K562 (cell line): ENCODE data around the gene ANKRD23. TPM values are rescaled to one million over a fixed set of nuclear protein-coding genes. Genes with fewer than 3 reads are reported as not detected.

Experiments used
- CHD2 ChIP-seq: IDR thresholded peaks from 2 replicates; pipeline ENCODE4 v1.6.1; 2011; ENCODE audit warnings: low read depth, low read length
- DMBX1 ChIP-seq: fragments of 250-450 bp; sonication (Bioruptor Pico); IDR thresholded peaks from 2 replicates; pipeline ENCODE4 v1.8.0; 2022; ENCODE audit warnings: inconsistent platforms, mild to moderate bottlenecking, moderate library complexity, borderline replicate concordance
- ETS1 ChIP-seq: conservative IDR thresholded peaks from 2 replicates; pipeline ENCODE4 v1.6.1; 2011; ENCODE audit warnings: low read depth, mild to moderate bottlenecking, low read length; ENCODE audit not compliant: control insufficient read depth
- FOXA3 ChIP-seq, 2 experiments: fragments of 450-650 bp in 1 of 2; sonication (generic) in 1 of 2; formaldehyde crosslinking; IDR thresholded peaks in 1 of 2; conservative IDR thresholded peaks in 1 of 2; 2 replicates each; pipeline versions ENCODE4 v1.4.0 to v1.8.0; 2020 to 2022; ENCODE audit warnings: mild to moderate bottlenecking in 2 of 2, missing genetic modification reagents in 1 of 2
- FOXK2 ChIP-seq, 2 experiments: fragments of 450-650 bp; IDR thresholded peaks in 1 of 2; conservative IDR thresholded peaks in 1 of 2; 2 replicates each; pipeline ENCODE4 v1.6.1; 2016; ENCODE audit warnings: low read depth in 2 of 2, mild to moderate bottlenecking in 1 of 2
- FOXP1 ChIP-seq: sonication (generic); formaldehyde crosslinking; IDR thresholded peaks from 2 replicates; pipeline ENCODE4 v1.8.0; 2022; ENCODE audit warnings: mild to moderate bottlenecking, missing genetic modification reagents
- HCFC1 ChIP-seq: IDR thresholded peaks from 2 replicates; pipeline ENCODE4 v1.6.1; 2012; ENCODE audit warnings: low read depth, low read length, improper control_type of control experiment
- HNRNPH1 ChIP-seq: fragments of 200-400 bp; formaldehyde crosslinking; optimal IDR thresholded peaks from 2 replicates; pipeline ENCODE3; 2017; ENCODE audit warnings: low read depth, mild to moderate bottlenecking, low read length, moderate library complexity
- IFI16 ChIP-seq: fragments of 250-450 bp; sonication (Bioruptor Pico); IDR thresholded peaks from 2 replicates; pipeline ENCODE4 v2.1.2; 2022; ENCODE audit warnings: mild to moderate bottlenecking, inconsistent platforms
- IRF2 ChIP-seq: sonication (generic); formaldehyde crosslinking; IDR thresholded peaks from 2 replicates; pipeline ENCODE4 v1.8.1; 2022; ENCODE audit warnings: mild to moderate bottlenecking, missing genetic modification reagents
- JUND ChIP-seq, 2 experiments: IDR thresholded peaks; 2 replicates in 1 of 2; 3 replicates in 1 of 2; pipeline ENCODE4 v1.6.1; 2011; ENCODE audit warnings: borderline replicate concordance in 2 of 2, low read depth in 2 of 2, low read length in 2 of 2, improper control_type of control experiment in 1 of 2, missing biosample characterization in 1 of 2, missing genetic modification characterization in 1 of 2, missing genetic modification reagents in 1 of 2
- KDM2B ChIP-seq: fragments of 250-450 bp; sonication (Bioruptor Pico); IDR thresholded peaks from 2 replicates; pipeline ENCODE4 v1.8.0; 2021; ENCODE audit warnings: mild to moderate bottlenecking, moderate library complexity
- L3MBTL2 ChIP-seq: fragments of 450-650 bp; IDR thresholded peaks from 2 replicates; pipeline ENCODE4 v1.6.1; 2016; ENCODE audit warnings: mild to moderate bottlenecking, moderate library complexity
- NCOR1 ChIP-seq: fragments of 450-650 bp; IDR thresholded peaks from 2 replicates; pipeline ENCODE4 v1.6.1; 2016; ENCODE audit warnings: mild to moderate bottlenecking, moderate library complexity
- NFXL1 ChIP-seq: fragments of 450-650 bp; formaldehyde crosslinking; IDR thresholded peaks from 2 replicates; pipeline ENCODE4 v1.4.0; 2021; ENCODE audit warnings: mild to moderate bottlenecking
- NONO ChIP-seq, 2 experiments: fragments of 200-400 bp in 1 of 2; fragments of 450-650 bp in 1 of 2; formaldehyde crosslinking in 1 of 2; IDR thresholded peaks; 2 replicates each; pipeline ENCODE4 v1.6.1; 2017; ENCODE audit warnings: low read depth in 2 of 2, mild to moderate bottlenecking in 2 of 2, moderate library complexity in 2 of 2, low read length in 1 of 2
- PCBP1 ChIP-seq: fragments of 200-400 bp; formaldehyde crosslinking; IDR thresholded peaks from 2 replicates; pipeline ENCODE4 v1.6.1; 2018; ENCODE audit warnings: mild to moderate bottlenecking, low read depth, low read length; ENCODE audit not compliant: poor library complexity, severe bottlenecking
- PML ChIP-seq: IDR thresholded peaks from 2 replicates; pipeline ENCODE4 v1.6.1; 2012; ENCODE audit warnings: low read length, inconsistent platforms
- POLR2B ChIP-seq: fragments of 450-650 bp; IDR thresholded peaks from 2 replicates; pipeline ENCODE4 v1.6.1; 2018; ENCODE audit warnings: low read depth; ENCODE audit not compliant: partially characterized antibody
- RBM25 ChIP-seq: fragments of 200-400 bp; formaldehyde crosslinking; IDR thresholded peaks from 2 replicates; pipeline ENCODE4 v1.6.1; 2018; ENCODE audit warnings: low read length, low read depth, moderate library complexity; ENCODE audit not compliant: severe bottlenecking
- RHOXF2B ChIP-seq: fragments of 250-450 bp; sonication (Bioruptor Pico); conservative IDR thresholded peaks from 2 replicates; pipeline ENCODE4 v1.5.1; 2021
- SMARCC2 ChIP-seq: fragments of 450-650 bp; IDR thresholded peaks from 2 replicates; pipeline ENCODE4 v1.6.1; 2017; ENCODE audit warnings: antibody characterized with exemption, moderate library complexity, mild to moderate bottlenecking, low read depth
- SOX6 ChIP-seq: fragments of 450-650 bp; IDR thresholded peaks from 2 replicates; pipeline ENCODE4 v1.6.1; 2014; ENCODE audit warnings: mild to moderate bottlenecking
- SP2 ChIP-seq: IDR thresholded peaks from 2 replicates; pipeline ENCODE4 v1.6.1; 2011; ENCODE audit warnings: mild to moderate bottlenecking, low read depth, low read length, moderate library complexity; ENCODE audit not compliant: poor library complexity, severe bottlenecking; ENCODE audit errors: extremely low read depth
- SUPT5H ChIP-seq: fragments of 450-650 bp; IDR thresholded peaks from 2 replicates; pipeline ENCODE4 v1.6.1; 2016
- ZNF24 ChIP-seq: fragments of 450-650 bp; IDR thresholded peaks from 2 replicates; pipeline ENCODE4 v1.6.1; 2016
- ZSCAN32 ChIP-seq: fragments of 450-650 bp; formaldehyde crosslinking; IDR thresholded peaks from 2 replicates; pipeline ENCODE4 v1.4.0; 2020; ENCODE audit warnings: mild to moderate bottlenecking, moderate library complexity
- polyA plus RNA-seq, 8 experiments: library from polyadenylated mRNA; depleted of rRNA in 4 of 8; stranded (reverse) in 5 of 8; unstranded in 3 of 8; fragments of >200 nt; fragmentation: Nextera tagmentation in 2 of 8; fragmentation: Illumina TruSeq in 1 of 8; extraction: Ambion mirVana in 2 of 8; extraction: Trizol in 1 of 8; gene quantifications; 2 replicates each; pipeline versions ENCODE4 v1.2.1 to v1.2.3, GENCODE V29; 2011 to 2014; ENCODE audit warnings: inconsistent platforms in 1 of 8, missing spikeins in 1 of 8
- total RNA-seq, 7 experiments: library from RNA; depleted of rRNA in 6 of 7; stranded (reverse); fragments of >200 nt in 6 of 7; fragmentation: Illumina TruSeq in 2 of 7; extraction: Trizol in 2 of 7; gene quantifications; 2 replicates each; pipeline versions ENCODE4 v1.2.1 to v1.2.3, GENCODE V29; 2011 to 2021; ENCODE audit warnings: low replicate concordance in 1 of 7
- TF ChIP-seq, protein P1 (sequence below): sonication (generic); formaldehyde crosslinking; IDR thresholded peaks from 2 replicates; pipeline ENCODE4 v1.8.0; 2022; ENCODE audit warnings: mild to moderate bottlenecking, missing genetic modification reagents

ANKRD23 gene
- total and polyA plus RNA-seq, 9 of the 15 experiments (the other 6 are each of a cell fraction or from before 2014, with no cell fraction given): 0.32 to 4.8 (median 2.8) TPM

DNA sequence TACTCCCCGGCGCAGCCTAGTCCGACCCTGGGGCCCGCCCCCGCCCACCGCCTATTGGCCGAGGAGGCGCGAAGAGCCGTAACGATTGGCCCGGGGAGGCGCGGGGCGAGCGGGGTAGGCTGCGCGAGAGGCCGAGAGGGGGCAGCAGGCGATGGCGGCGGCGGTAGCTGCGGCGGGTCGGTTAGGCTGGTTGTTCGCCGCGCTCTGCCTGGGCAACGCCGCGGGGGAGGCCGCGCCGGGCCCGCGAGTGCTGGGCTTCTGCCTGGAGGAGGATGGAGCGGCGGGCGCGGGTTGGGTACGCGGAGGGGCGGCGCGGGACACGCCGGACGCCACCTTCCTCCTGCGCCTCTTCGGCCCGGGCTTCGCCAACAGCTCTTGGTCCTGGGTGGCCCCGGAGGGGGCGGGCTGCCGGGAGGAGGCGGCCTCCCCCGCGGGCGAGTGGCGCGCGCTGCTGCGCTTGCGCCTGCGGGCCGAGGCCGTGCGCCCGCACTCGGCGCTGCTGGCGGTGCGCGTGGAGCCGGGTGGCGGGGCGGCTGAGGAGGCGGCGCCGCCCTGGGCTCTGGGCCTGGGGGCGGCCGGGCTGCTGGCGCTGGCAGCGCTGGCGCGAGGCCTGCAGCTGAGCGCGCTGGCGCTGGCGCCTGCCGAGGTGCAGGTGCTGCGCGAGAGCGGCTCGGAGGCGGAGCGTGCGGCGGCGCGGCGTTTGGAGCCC lies 27.5 kb downstream of the ANKRD23 start, which contains the start of gene CNNM3 (continued):
- TF ChIP-seq, protein P1, sequence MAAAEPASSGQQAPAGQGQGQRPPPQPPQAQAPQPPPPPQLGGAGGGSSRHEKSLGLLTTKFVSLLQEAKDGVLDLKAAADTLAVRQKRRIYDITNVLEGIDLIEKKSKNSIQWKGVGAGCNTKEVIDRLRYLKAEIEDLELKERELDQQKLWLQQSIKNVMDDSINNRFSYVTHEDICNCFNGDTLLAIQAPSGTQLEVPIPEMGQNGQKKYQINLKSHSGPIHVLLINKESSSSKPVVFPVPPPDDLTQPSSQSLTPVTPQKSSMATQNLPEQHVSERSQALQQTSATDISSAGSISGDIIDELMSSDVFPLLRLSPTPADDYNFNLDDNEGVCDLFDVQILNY (CRISPR knock-in tag): no peak
- peak; percentile 50; the same call in 1 of the 2 replicates for TF ChIP-seq DMBX1 (CRISPR knock-in tag)
- TF ChIP-seq IRF2: no peak
- TF ChIP-seq KDM2B: peak; percentile 55; the same call in 1 of the 2 replicates
- peak; percentile 100 for TF ChIP-seq RBM25
- no peak for TF ChIP-seq IFI16 (CRISPR knock-in tag)
- TF ChIP-seq RHOXF2B (CRISPR knock-in tag): no peak
- peak; percentile 81 for TF ChIP-seq SP2
- TF ChIP-seq NONO (IDR thresholded peaks at IDR 0.05; ENCODE audit: low read depth in 2 of 2, low read length in 1 of 2): peak; percentile 70 to 83
- no peak for TF ChIP-seq HNRNPH1
- TF ChIP-seq SMARCC2: no peak
- TF ChIP-seq HCFC1: peak; percentile 43; the same call in 1 of the 2 replicates
- TF ChIP-seq PML: peak; percentile 49; the same call in 1 of the 2 replicates
- TF ChIP-seq L3MBTL2: 0 out of 2 replicates have a peak, but pooled peaks have one; percentile 30
- peak; percentile 15; the same call in 1 of the 2 replicates for TF ChIP-seq ZNF24
- no peak for TF ChIP-seq ZSCAN32 (CRISPR knock-in tag)
- peak; percentile 62 to 80; a peak in 3 of 4 replicates for TF ChIP-seq FOXK2 (conservative IDR thresholded peaks at IDR 0.05 in 1 of 2, IDR thresholded peaks at IDR 0.05 in 1 of 2; ENCODE audit: low read depth in 2 of 2)
- peak; percentile 45; the same call in 1 of the 2 replicates for TF ChIP-seq SOX6
- TF ChIP-seq SUPT5H: peak; percentile 74
- TF ChIP-seq NCOR1: peak; percentile 31
- peak; percentile 67; the same call in 1 of the 2 replicates for TF ChIP-seq ETS1
- TF ChIP-seq NFXL1: no peak
- peak; percentile 56; the same call in 1 of the 2 replicates for TF ChIP-seq FOXP1 (CRISPR knock-in tag)
- TF ChIP-seq PCBP1: no peak
- peak; percentile 68 for TF ChIP-seq CHD2
- TF ChIP-seq POLR2B: peak; percentile 59
- peak; percentile 28; the same call in 1 of the 2 replicates for TF ChIP-seq JUND (IDR thresholded peaks at IDR 0.05; ENCODE audit: borderline replicate concordance, low read depth, low read length)
- TF ChIP-seq JUND (tag; IDR thresholded peaks at IDR 0.05; ENCODE audit: borderline replicate concordance, low read depth, low read length): no peak; the same call in 2 of the 3 replicates
- peak in 1 of 2 experiments; percentile 78; a peak in 2 of 4 replicates for TF ChIP-seq FOXA3 (CRISPR knock-in tag; conservative IDR thresholded peaks at IDR 0.05 in 1 of 2, IDR thresholded peaks at IDR 0.05 in 1 of 2)
